ENCODE measurements around the gene GPR6.

The GPR6 gene

DNA sequence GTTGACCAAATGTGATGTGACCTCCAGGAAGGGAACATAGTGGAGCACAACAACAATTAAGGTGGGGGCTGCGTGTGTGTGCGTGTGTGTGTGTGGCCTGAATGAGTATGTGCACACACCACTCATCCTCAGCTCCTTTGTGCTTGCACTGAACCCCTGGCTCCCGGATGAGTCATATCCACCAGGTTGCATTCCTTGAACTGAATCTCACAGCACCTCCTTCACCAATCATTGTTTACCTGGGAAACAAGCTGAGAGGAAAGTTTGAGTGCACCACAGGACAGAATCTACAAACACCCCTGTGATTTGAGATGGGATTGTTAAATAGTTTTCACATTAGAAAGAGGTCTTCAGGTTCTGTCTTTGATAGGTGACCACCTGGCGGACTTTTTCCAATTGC is 33.7 kb upstream of the GPR6 start:
- H3K27ac ChIP-seq (replicated peaks), result no peak overlapping the region
- H3K4me3 ChIP-seq (replicated peaks; ENCODE audit: insufficient read depth, low read length), result no peak overlapping the region
- no peak for DNase-seq (ENCODE audit: low read depth in 1 of 2, low spot score in 1 of 2)
- TF ChIP-seq SPI1 (IDR thresholded peaks at IDR 0.05; ENCODE audit: borderline replicate concordance, low read depth) (no peak), GABPA (IDR thresholded peaks at IDR 0.05; ENCODE audit: low read depth) (no peak), POLR2AphosphoS5 (IDR thresholded peaks at IDR 0.05; ENCODE audit: low read depth) (no peak)
- TF ChIP-seq, protein P1, sequence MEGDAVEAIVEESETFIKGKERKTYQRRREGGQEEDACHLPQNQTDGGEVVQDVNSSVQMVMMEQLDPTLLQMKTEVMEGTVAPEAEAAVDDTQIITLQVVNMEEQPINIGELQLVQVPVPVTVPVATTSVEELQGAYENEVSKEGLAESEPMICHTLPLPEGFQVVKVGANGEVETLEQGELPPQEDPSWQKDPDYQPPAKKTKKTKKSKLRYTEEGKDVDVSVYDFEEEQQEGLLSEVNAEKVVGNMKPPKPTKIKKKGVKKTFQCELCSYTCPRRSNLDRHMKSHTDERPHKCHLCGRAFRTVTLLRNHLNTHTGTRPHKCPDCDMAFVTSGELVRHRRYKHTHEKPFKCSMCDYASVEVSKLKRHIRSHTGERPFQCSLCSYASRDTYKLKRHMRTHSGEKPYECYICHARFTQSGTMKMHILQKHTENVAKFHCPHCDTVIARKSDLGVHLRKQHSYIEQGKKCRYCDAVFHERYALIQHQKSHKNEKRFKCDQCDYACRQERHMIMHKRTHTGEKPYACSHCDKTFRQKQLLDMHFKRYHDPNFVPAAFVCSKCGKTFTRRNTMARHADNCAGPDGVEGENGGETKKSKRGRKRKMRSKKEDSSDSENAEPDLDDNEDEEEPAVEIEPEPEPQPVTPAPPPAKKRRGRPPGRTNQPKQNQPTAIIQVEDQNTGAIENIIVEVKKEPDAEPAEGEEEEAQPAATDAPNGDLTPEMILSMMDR (IDR thresholded peaks at IDR 0.05; ENCODE audit: insufficient read depth, low read length), result no peak
- TF ChIP-seq, protein P2, sequence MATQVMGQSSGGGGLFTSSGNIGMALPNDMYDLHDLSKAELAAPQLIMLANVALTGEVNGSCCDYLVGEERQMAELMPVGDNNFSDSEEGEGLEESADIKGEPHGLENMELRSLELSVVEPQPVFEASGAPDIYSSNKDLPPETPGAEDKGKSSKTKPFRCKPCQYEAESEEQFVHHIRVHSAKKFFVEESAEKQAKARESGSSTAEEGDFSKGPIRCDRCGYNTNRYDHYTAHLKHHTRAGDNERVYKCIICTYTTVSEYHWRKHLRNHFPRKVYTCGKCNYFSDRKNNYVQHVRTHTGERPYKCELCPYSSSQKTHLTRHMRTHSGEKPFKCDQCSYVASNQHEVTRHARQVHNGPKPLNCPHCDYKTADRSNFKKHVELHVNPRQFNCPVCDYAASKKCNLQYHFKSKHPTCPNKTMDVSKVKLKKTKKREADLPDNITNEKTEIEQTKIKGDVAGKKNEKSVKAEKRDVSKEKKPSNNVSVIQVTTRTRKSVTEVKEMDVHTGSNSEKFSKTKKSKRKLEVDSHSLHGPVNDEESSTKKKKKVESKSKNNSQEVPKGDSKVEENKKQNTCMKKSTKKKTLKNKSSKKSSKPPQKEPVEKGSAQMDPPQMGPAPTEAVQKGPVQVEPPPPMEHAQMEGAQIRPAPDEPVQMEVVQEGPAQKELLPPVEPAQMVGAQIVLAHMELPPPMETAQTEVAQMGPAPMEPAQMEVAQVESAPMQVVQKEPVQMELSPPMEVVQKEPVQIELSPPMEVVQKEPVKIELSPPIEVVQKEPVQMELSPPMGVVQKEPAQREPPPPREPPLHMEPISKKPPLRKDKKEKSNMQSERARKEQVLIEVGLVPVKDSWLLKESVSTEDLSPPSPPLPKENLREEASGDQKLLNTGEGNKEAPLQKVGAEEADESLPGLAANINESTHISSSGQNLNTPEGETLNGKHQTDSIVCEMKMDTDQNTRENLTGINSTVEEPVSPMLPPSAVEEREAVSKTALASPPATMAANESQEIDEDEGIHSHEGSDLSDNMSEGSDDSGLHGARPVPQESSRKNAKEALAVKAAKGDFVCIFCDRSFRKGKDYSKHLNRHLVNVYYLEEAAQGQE (IDR thresholded peaks at IDR 0.05; ENCODE audit: insufficient replicate concordance, low read depth), result no peak
- H3K27me3 ChIP-seq (ENCODE audit: insufficient read depth, poor library complexity, severe bottlenecking), result no peaks in the 10 kb centered on the region

DNA sequence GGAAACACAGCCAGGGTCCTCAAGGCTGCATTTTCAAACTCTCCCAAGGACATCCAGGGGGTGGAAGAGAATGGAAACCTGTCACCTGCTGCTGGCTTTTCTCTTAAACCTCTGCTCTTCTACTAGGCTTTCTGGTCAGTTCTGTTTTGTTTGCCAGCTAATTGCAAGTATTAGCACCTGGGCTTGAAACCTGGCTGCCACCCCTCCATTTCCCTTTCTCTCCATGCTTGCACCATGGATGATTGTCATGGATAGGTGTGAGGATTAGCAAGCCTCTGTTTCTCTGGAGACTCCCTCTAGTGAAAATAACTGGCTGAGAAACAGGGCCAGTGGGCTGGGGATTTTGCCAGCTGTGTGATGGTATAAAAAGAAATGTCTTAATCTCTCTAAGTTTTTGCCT is 33.0 kb upstream of the GPR6 start:
- no peak overlapping the region for H3K4me3 ChIP-seq (replicated peaks; ENCODE audit: insufficient read depth, low read length)
- TF ChIP-seq, protein P2 (IDR thresholded peaks at IDR 0.05; ENCODE audit: insufficient replicate concordance, low read depth), result no peak
- no peak for TF ChIP-seq SPI1 (IDR thresholded peaks at IDR 0.05; ENCODE audit: borderline replicate concordance, low read depth)
- TF ChIP-seq, protein P1 (IDR thresholded peaks at IDR 0.05; ENCODE audit: insufficient read depth, low read length), result no peak
- no peak for TF ChIP-seq GABPA (IDR thresholded peaks at IDR 0.05; ENCODE audit: low read depth)
- TF ChIP-seq POLR2AphosphoS5 (IDR thresholded peaks at IDR 0.05; ENCODE audit: low read depth), result no peak
- H3K27me3 ChIP-seq (ENCODE audit: insufficient read depth, poor library complexity, severe bottlenecking), result no peaks in the 10 kb centered on the region
- H3K27ac ChIP-seq (replicated peaks), result no peak overlapping the region
- DNase-seq (ENCODE audit: low read depth in 1 of 2, low spot score in 1 of 2), result no peak

DNA sequence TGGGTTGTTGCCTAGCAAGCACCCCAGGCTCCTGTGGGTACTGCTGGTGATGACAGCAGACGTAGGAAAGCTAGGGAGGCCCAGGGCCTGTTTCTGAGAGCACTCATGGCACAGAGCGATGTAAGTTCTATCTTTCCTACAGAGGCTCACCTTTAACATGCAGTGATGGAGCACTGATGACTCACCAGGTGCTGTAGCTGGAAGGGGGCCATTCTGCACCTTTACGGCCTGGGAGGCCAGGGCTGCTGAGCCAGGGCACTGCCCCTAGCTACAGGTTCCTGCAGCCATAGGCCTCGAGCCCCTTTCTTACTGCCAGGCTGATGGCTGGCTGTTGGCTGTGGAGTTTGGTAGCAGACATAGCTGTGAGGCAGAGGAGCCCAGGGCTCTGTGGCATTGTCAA is 31.1 kb upstream of the GPR6 start:
- H3K27me3 ChIP-seq (ENCODE audit: insufficient read depth, poor library complexity, severe bottlenecking), result no peaks in the 10 kb centered on the region
- no peak overlapping the region for H3K4me3 ChIP-seq (replicated peaks; ENCODE audit: insufficient read depth, low read length)
- H3K27ac ChIP-seq (replicated peaks), result no peak overlapping the region
- DNase-seq (ENCODE audit: low read depth in 1 of 2, low spot score in 1 of 2), result no peak
- TF ChIP-seq, protein P2 (IDR thresholded peaks at IDR 0.05; ENCODE audit: insufficient replicate concordance, low read depth), result no peak
- TF ChIP-seq GABPA (IDR thresholded peaks at IDR 0.05; ENCODE audit: low read depth), result no peak
- TF ChIP-seq SPI1 (IDR thresholded peaks at IDR 0.05; ENCODE audit: borderline replicate concordance, low read depth), result no peak
- TF ChIP-seq POLR2AphosphoS5 (IDR thresholded peaks at IDR 0.05; ENCODE audit: low read depth), result no peak
- TF ChIP-seq, protein P1 (IDR thresholded peaks at IDR 0.05; ENCODE audit: insufficient read depth, low read length), result no peak
